Measurements from ENCODE around the gene CKS1B.
A peak's percentile ranks its signal among the peaks of the same experiment; 100 is the strongest.

- TF ChIP-seq CTCF (IDR thresholded peaks at IDR 0.05) (0 out of 3 replicates have a peak, but pooled peaks have one; percentile 6), HOXB13 (CRISPR knock-in tag; IDR thresholded peaks at IDR 0.05; ENCODE audit: low read depth) (no peak), CEBPB (IDR thresholded peaks at IDR 0.05) (no peak), CHD4 (IDR thresholded peaks at IDR 0.05; ENCODE audit: borderline replicate concordance) (no peak), EHF (CRISPR knock-in tag; IDR thresholded peaks at IDR 0.05) (no peak), RCOR1 (IDR thresholded peaks at IDR 0.05; ENCODE audit: low read depth, low read length) (no peak), RNF2 (IDR thresholded peaks at IDR 0.05; ENCODE audit: borderline replicate concordance, low read depth) (no peak), MAX (IDR thresholded peaks at IDR 0.05) (no peak), KDM1A (IDR thresholded peaks at IDR 0.05; ENCODE audit: low read depth) (no peak), HES2 (IDR thresholded peaks at IDR 0.05) (no peak), EP300 (IDR thresholded peaks at IDR 0.05) (no peak)
Observed at GRCh38 chr1:155003227-155003765, 28.8 kb downstream of the CKS1B start.
